ENCODE measurements around the gene AADAC.

- TF ChIP-seq CTCF (IDR thresholded peaks at IDR 0.05) (no peak), POLR2A (IDR thresholded peaks at IDR 0.05) (no peak), POLR2AphosphoS5 (IDR thresholded peaks at IDR 0.05) (no peak)
Observed at GRCh38 chr3:151788401-151788800, 25.5 kb upstream of the AADAC start.
